GM23338 (cell line): ENCODE results near the gene SFT2D3. TPM values are rescaled to one million over a fixed set of nuclear protein-coding genes. Genes with fewer than 3 reads are reported as not detected.

ENCODE experiments used
- ATAC-seq: fragments of 200-7000 bp; cut with Tn5 transposase; 3 replicates; pipeline ENCODE4 v1.9.1; 2020
- DNase-seq: peaks from one replicate; pipeline ENCODE4 v3.0.0-alpha.2; 2015; ENCODE audit warnings: low spot score
- H2AFZ ChIP-seq: fragments of 200-600 bp; sonication (generic); 2 replicates; pipeline ENCODE4 v1.8.0; 2016; ENCODE audit warnings: antibody characterized with exemption, mild to moderate bottlenecking, moderate library complexity
- H3F3A ChIP-seq: fragments of 200-600 bp; sonication (generic); replicated peaks from 2 replicates; pipeline ENCODE4 v1.8.0; 2017; ENCODE audit warnings: antibody characterized with exemption, mixed run types, low read depth
- H3K27ac ChIP-seq: fragments of 200-600 bp; sonication (generic); 2 replicates; pipeline ENCODE4 v1.6.1; 2016; ENCODE audit warnings: low read depth
- H3K27me3 ChIP-seq: fragments of 200-600 bp; sonication (generic); 2 replicates; pipeline ENCODE4 v1.8.0; 2016; ENCODE audit warnings: mild to moderate bottlenecking, mixed run types, moderate library complexity; ENCODE audit not compliant: insufficient read depth
- H3K36me3 ChIP-seq: fragments of 200-600 bp; sonication (generic); 2 replicates; pipeline ENCODE4 v1.8.0; 2016; ENCODE audit warnings: mild to moderate bottlenecking; ENCODE audit not compliant: insufficient read depth
- H3K4me1 ChIP-seq: fragments of 200-600 bp; sonication (generic); 2 replicates; pipeline ENCODE4 v1.8.0; 2016; ENCODE audit warnings: mild to moderate bottlenecking, moderate library complexity; ENCODE audit not compliant: insufficient read depth
- H3K4me2 ChIP-seq: fragments of 200-600 bp; sonication (generic); 2 replicates; pipeline ENCODE4 v1.7.1; 2017; ENCODE audit warnings: mixed run types
- H3K4me3 ChIP-seq: fragments of 200-600 bp; sonication (generic); 2 replicates; pipeline ENCODE4 v1.6.1; 2016; ENCODE audit warnings: mixed run types
- H3K79me2 ChIP-seq: fragments of 200-600 bp; sonication (generic); replicated peaks from 2 replicates; pipeline ENCODE4 v1.8.0; 2017; ENCODE audit warnings: mild to moderate bottlenecking; ENCODE audit not compliant: insufficient read depth
- H3K9me2 ChIP-seq: fragments of 200-600 bp; sonication (generic); 2 replicates; pipeline ENCODE4 v1.8.0; 2017; ENCODE audit not compliant: insufficient read depth
- H4K20me1 ChIP-seq: fragments of 200-600 bp; sonication (generic); replicated peaks from 2 replicates; pipeline ENCODE4 v1.8.0; 2017; ENCODE audit warnings: mild to moderate bottlenecking; ENCODE audit not compliant: insufficient read depth
- H3K27ac Mint-ChIP-seq: 2 replicates; pipeline ENCODE4 v1.8.0; 2020; ENCODE audit warnings: inconsistent platforms, mild to moderate bottlenecking, moderate library complexity, mixed read lengths
- H3K27me3 Mint-ChIP-seq: 3 replicates; pipeline ENCODE4 v1.8.0; 2022; ENCODE audit warnings: low read depth, mild to moderate bottlenecking, moderate library complexity, mixed read lengths, inconsistent platforms; ENCODE audit not compliant: insufficient read depth, poor library complexity
- H3K36me3 Mint-ChIP-seq: 3 replicates; pipeline ENCODE4 v1.8.0; 2021; ENCODE audit warnings: low read depth, mild to moderate bottlenecking, inconsistent platforms, moderate library complexity, mixed read lengths
- H3K4me1 Mint-ChIP-seq: 3 replicates; pipeline ENCODE4 v1.8.0; 2020; ENCODE audit warnings: mild to moderate bottlenecking, inconsistent platforms, mixed read lengths
- H3K4me3 Mint-ChIP-seq: 3 replicates; pipeline ENCODE4 v1.8.0; 2021; ENCODE audit warnings: moderate library complexity, mild to moderate bottlenecking, inconsistent platforms, mixed read lengths
- H3K9me3 Mint-ChIP-seq: 3 replicates; pipeline ENCODE4 v1.8.0; 2020; ENCODE audit warnings: moderate library complexity, mild to moderate bottlenecking, inconsistent platforms, mixed read lengths
- CREB1 ChIP-seq: fragments of 250-450 bp; sonication (Bioruptor Pico); IDR thresholded peaks from 2 replicates; pipeline ENCODE4 v1.5.0; 2020; ENCODE audit warnings: low read depth, mild to moderate bottlenecking, moderate library complexity
- ETS1 ChIP-seq: IDR thresholded peaks from 2 replicates; pipeline ENCODE4 v1.6.1; 2016; ENCODE audit warnings: antibody characterized with exemption
- EZH2phosphoT487 ChIP-seq: fragments of 200-600 bp; sonication (generic); IDR thresholded peaks from one replicate; pipeline ENCODE4 v1.8.1; 2018; ENCODE audit warnings: antibody characterized with exemption; ENCODE audit not compliant: unreplicated experiment
- NANOG ChIP-seq: IDR thresholded peaks from 2 replicates; pipeline ENCODE4 v1.6.1; 2016; ENCODE audit warnings: antibody characterized with exemption, borderline replicate concordance
- STAT1 ChIP-seq: IDR thresholded peaks from one replicate; pipeline ENCODE4 v1.6.1; 2016; ENCODE audit warnings: antibody characterized with exemption; ENCODE audit not compliant: unreplicated experiment
- ZNF462 ChIP-seq: fragments of 250-450 bp; sonication (Bioruptor Pico); IDR thresholded peaks from 2 replicates; pipeline ENCODE4 v1.5.0; 2020; ENCODE audit warnings: mild to moderate bottlenecking, moderate library complexity
- polyA plus RNA-seq: library from polyadenylated mRNA; unstranded; fragments of >200 nt; fragmentation: Nextera tagmentation; extraction: Ambion mirVana; gene quantifications from 2 replicates; pipeline ENCODE4 v1.2.1, GENCODE V29; 2016
- total RNA-seq: library from RNA; depleted of rRNA; stranded (reverse); fragments of >200 nt; shearing (Covaris generic); gene quantifications from 2 replicates; pipeline ENCODE4 v1.2.3, GENCODE V29; 2014
- TF ChIP-seq, protein P1 (sequence below): IDR thresholded peaks from one replicate; pipeline ENCODE4 v1.6.1; 2018; ENCODE audit warnings: antibody characterized with exemption; ENCODE audit not compliant: unreplicated experiment

The SFT2D3 gene
- total and polyA plus RNA-seq, 2 experiments from 2014 or later: 13.7 TPM; not detected in 1

DNA sequence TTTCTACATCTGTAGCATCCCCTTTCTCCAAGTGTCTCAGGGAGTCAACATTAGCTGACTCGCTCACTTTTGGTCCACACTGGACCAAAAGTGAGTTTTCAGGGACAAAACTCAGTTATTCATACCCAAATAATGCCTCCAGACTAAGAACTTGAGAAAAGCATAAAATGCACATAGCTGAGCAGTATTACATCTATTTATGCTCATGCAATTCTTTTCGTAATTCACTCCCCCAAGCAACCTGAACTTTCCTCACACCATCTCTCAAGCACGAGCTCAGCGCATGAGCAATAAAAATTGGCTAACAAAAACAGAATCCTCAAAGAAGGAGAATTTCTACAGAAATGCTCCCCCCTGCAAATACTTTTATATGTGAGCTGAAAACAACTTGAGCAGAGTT lies 17.0 kb downstream of the SFT2D3 start:
- Histone ChIP-seq H3F3A (no peaks in the 10 kb centered on the region), H3K9me2 (no peaks in the 10 kb centered on the region), H2AFZ (no peak overlapping the region), H3K27ac (no peak overlapping the region), H3K4me3 (no peak overlapping the region), H4K20me1 (peaks cover 7% of the 10 kb centered on the region; the same call in 1 of the 2 replicates), H3K4me1 (no peaks in the 10 kb centered on the region), H3K79me2 (peaks cover 11% of the 10 kb centered on the region; the same call in 1 of the 2 replicates), H3K27me3 (no peaks in the 10 kb centered on the region), H3K36me3 (peaks cover 57% of the 10 kb centered on the region), H3K4me2 (no peak overlapping the region)
- Mint-ChIP-seq H3K4me1 (peaks cover 7% of the 10 kb centered on the region), H3K36me3 (peaks cover 47% of the 10 kb centered on the region), H3K27ac (no peak overlapping the region), H3K9me3 (no peaks in the 10 kb centered on the region), H3K27me3 (peaks cover 3% of the 10 kb centered on the region), H3K4me3 (no peak overlapping the region)
- ATAC-seq (no peak), DNase-seq (no peak)
- TF ChIP-seq NANOG (no peak), EZH2phosphoT487 (no peak), CREB1 (no peak), ETS1 (no peak)
- TF ChIP-seq, protein P1, sequence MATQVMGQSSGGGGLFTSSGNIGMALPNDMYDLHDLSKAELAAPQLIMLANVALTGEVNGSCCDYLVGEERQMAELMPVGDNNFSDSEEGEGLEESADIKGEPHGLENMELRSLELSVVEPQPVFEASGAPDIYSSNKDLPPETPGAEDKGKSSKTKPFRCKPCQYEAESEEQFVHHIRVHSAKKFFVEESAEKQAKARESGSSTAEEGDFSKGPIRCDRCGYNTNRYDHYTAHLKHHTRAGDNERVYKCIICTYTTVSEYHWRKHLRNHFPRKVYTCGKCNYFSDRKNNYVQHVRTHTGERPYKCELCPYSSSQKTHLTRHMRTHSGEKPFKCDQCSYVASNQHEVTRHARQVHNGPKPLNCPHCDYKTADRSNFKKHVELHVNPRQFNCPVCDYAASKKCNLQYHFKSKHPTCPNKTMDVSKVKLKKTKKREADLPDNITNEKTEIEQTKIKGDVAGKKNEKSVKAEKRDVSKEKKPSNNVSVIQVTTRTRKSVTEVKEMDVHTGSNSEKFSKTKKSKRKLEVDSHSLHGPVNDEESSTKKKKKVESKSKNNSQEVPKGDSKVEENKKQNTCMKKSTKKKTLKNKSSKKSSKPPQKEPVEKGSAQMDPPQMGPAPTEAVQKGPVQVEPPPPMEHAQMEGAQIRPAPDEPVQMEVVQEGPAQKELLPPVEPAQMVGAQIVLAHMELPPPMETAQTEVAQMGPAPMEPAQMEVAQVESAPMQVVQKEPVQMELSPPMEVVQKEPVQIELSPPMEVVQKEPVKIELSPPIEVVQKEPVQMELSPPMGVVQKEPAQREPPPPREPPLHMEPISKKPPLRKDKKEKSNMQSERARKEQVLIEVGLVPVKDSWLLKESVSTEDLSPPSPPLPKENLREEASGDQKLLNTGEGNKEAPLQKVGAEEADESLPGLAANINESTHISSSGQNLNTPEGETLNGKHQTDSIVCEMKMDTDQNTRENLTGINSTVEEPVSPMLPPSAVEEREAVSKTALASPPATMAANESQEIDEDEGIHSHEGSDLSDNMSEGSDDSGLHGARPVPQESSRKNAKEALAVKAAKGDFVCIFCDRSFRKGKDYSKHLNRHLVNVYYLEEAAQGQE: no peak

DNA sequence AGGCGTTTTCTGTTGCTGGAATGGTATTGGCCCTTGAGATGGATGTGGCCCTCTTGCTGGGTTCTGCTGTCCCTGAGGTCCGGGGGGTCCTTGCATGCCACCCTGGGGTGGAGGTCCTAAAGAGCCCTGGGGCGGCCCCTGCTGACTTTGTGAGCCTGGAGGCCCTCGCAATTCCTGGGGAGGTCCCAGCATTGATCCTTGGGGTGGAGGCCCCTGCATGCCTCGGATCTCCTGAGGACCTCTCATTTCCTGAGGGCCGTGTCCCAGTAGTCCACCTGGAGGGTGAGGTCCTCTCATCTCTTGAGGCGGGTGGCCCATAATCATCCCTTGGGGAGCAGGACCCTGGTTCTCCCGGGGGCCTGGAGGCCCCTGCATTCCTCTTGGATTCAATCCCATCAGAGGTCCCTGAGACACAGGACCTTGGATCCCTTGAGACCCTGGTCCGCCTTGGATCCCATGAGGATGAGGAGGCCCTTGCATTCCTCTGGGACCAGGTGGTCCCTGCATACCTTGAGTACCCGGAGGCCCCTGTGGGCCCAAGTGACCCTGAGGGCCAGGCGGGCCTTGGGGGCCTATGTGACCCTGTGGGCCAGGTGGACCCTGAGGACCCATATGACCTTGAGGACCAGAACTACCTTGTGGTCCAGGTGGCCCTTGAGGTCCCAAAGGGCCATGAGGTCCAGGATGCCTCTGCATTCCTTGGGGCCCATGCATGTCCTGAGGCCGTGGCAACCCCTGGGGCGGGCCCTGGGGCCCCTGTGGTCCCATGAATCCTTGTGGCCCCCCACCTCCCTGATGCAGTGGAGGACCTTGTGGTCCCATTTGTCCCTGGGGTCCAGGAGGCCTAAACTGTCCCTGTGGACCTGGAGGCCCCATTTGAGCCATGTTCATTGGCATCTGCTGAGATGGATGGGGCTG lies 18.3 kb downstream of the SFT2D3 start:
- Histone ChIP-seq H3K27ac (no peak overlapping the region), H3K4me2 (no peak overlapping the region), H3K36me3 (peaks cover 59% of the 10 kb centered on the region), H3F3A (no peaks in the 10 kb centered on the region), H3K4me3 (no peak overlapping the region), H2AFZ (no peak overlapping the region), H3K9me2 (no peaks in the 10 kb centered on the region), H4K20me1 (peaks cover 10% of the 10 kb centered on the region; the same call in 1 of the 2 replicates), H3K27me3 (no peaks in the 10 kb centered on the region), H3K79me2 (peaks cover 7% of the 10 kb centered on the region; the same call in 1 of the 2 replicates), H3K4me1 (no peaks in the 10 kb centered on the region)
- H3K27ac Mint-ChIP-seq: no peak overlapping the region
- H3K4me3 Mint-ChIP-seq: no peak overlapping the region
- ATAC-seq: no peak
- peaks cover 7% of the 10 kb centered on the region for H3K4me1 Mint-ChIP-seq
- DNase-seq: no peak
- H3K36me3 Mint-ChIP-seq: peaks cover 52% of the 10 kb centered on the region
- H3K27me3 Mint-ChIP-seq: peaks cover 3% of the 10 kb centered on the region
- no peaks in the 10 kb centered on the region for H3K9me3 Mint-ChIP-seq
- TF ChIP-seq EZH2phosphoT487: no peak
- no peak for TF ChIP-seq ZNF462 (CRISPR knock-in tag)
- TF ChIP-seq CREB1: no peak
- TF ChIP-seq ETS1: no peak
- TF ChIP-seq STAT1: no peak
